HepG2 (cell line): ENCODE measurements around the gene ZBTB45. TPM values are rescaled to one million over a fixed set of nuclear protein-coding genes. Genes with fewer than 3 reads are reported as not detected.
A peak's percentile ranks its signal among the peaks of the same experiment; 100 is the strongest.

Experiments
- ATAC-seq: fragments of 200-7000 bp; cut with Tn5 transposase; 3 replicates; pipeline ENCODE4 v1.9.1; 2020; ENCODE audit warnings: mild to moderate bottlenecking, moderate library complexity
- BruUV-seq: library from RNA; stranded (reverse); fragments of 400-500 nt; replicated peaks from 2 replicates; lab custom pipeline; 2021; lab: Mats Ljungman, UMichigan
- CTCF ChIA-PET: fragments of 300-600 bp; formaldehyde crosslinking; extraction: SDS; loops from one replicate; lab custom pipeline; 2021; ENCODE audit warnings: low total read pairs, inconsistent platforms, low intra/inter-chr PET ratio; lab: Yijun Ruan, JAX
- POLR2A ChIA-PET: fragments of 350-600 bp; sonication (Branson Sonifier 250); formaldehyde crosslinking; loops from one replicate; lab custom pipeline; 2020; ENCODE audit warnings: antibody characterized with exemption, inconsistent platforms; lab: Yijun Ruan, JAX
- DNase-seq: peaks from one replicate; pipeline ENCODE4 v3.0.0-alpha.2; 2015; ENCODE audit warnings: low spot score
- FAIRE-seq: peaks from 3 replicates; lab custom pipeline; 2011; peaks lifted over from hg19 to GRCh38; lab: Jason Lieb, UNC
- H2AFZ ChIP-seq: one replicate; pipeline ENCODE4 v1.6.1; 2011; ENCODE audit warnings: low read length, inconsistent platforms
- H3K27ac ChIP-seq: fragments of 300-600 bp; 3 replicates; pipeline ENCODE4 v1.8.0; 2011; ENCODE audit warnings: mixed run types, mild to moderate bottlenecking, mixed read lengths, low read length, inconsistent platforms; ENCODE audit not compliant: insufficient read depth; ENCODE audit errors: extremely low read length
- H3K27me3 ChIP-seq, 2 experiments: fragments of 200-600 bp in 1 of 2; 2 replicates in 1 of 2; 3 replicates in 1 of 2; pipeline versions ENCODE4 v1.6.0 to v1.8.0; 2011; ENCODE audit warnings: low read length in 2 of 2, mild to moderate bottlenecking in 2 of 2, moderate library complexity in 2 of 2, inconsistent platforms in 1 of 2; ENCODE audit not compliant: insufficient read depth in 2 of 2, control insufficient read depth in 1 of 2
- H3K36me3 ChIP-seq, 2 experiments: fragments of 200-600 bp in 1 of 2; replicated peaks in 1 of 2; 2 replicates in 1 of 2; 3 replicates in 1 of 2; pipeline versions ENCODE4 v1.5.1 to v1.8.0; 2011; ENCODE audit warnings: low read length in 2 of 2, inconsistent platforms in 1 of 2; ENCODE audit not compliant: insufficient read depth in 2 of 2, control insufficient read depth in 1 of 2
- H3K4me1 ChIP-seq: 2 replicates; pipeline ENCODE4 v1.5.1; 2012; ENCODE audit warnings: low read length, inconsistent platforms; ENCODE audit not compliant: insufficient read depth
- H3K4me2 ChIP-seq: 2 replicates; pipeline ENCODE4 v1.6.0; 2011; ENCODE audit warnings: low read depth, low read length, inconsistent platforms
- H3K4me3 ChIP-seq, 3 experiments: fragments of 200-600 bp in 1 of 3; sonication (generic), shearing (Covaris generic) in 1 of 3; replicated peaks in 1 of 3; 2 replicates each; pipeline ENCODE4 v1.5.1; 2011 to 2016; ENCODE audit warnings: low read length in 3 of 3, inconsistent platforms in 2 of 3, low read depth in 2 of 3, mild to moderate bottlenecking in 2 of 3, control low read depth in 1 of 3, mixed read lengths in 1 of 3; ENCODE audit not compliant: insufficient read depth in 1 of 3
- H3K79me2 ChIP-seq: one replicate; pipeline ENCODE4 v1.6.1; 2011; ENCODE audit warnings: low read length, inconsistent platforms; ENCODE audit not compliant: insufficient read depth
- H3K9ac ChIP-seq: 2 replicates; pipeline ENCODE4 v1.6.0; 2011; ENCODE audit warnings: mild to moderate bottlenecking, low read depth, low read length, inconsistent platforms; ENCODE audit not compliant: insufficient read depth
- H3K9me3 ChIP-seq: 2 replicates; pipeline ENCODE4 v1.5.1; 2012; ENCODE audit warnings: mild to moderate bottlenecking, low read length
- H4K20me1 ChIP-seq: 2 replicates; pipeline ENCODE4 v1.6.0; 2011; ENCODE audit warnings: inconsistent platforms, mild to moderate bottlenecking, low read length, moderate library complexity; ENCODE audit not compliant: insufficient read depth
- CENPT ChIP-seq: sonication (generic); formaldehyde crosslinking; IDR thresholded peaks from 2 replicates; pipeline ENCODE4 v1.8.0; 2022; ENCODE audit warnings: low read depth, mild to moderate bottlenecking, moderate library complexity, missing genetic modification reagents
- KDM1A ChIP-seq: IDR thresholded peaks from 2 replicates; pipeline ENCODE4 v1.6.1; 2016; ENCODE audit warnings: missing compliant biosample characterization
- MEF2D ChIP-seq: sonication (generic); formaldehyde crosslinking; IDR thresholded peaks from 2 replicates; pipeline ENCODE4 v1.5.1; 2020; ENCODE audit warnings: mild to moderate bottlenecking, missing genetic modification reagents
- MYNN ChIP-seq: sonication (generic); formaldehyde crosslinking; IDR thresholded peaks from 2 replicates; pipeline ENCODE4 v1.4.0; 2020; ENCODE audit warnings: mild to moderate bottlenecking, low read depth, missing genetic modification reagents
- RARG ChIP-seq: sonication (generic); formaldehyde crosslinking; IDR thresholded peaks from 2 replicates; pipeline ENCODE4 v1.4.0; 2020; ENCODE audit warnings: low read depth, mild to moderate bottlenecking, missing genetic modification reagents
- RFXANK ChIP-seq: IDR thresholded peaks from 2 replicates; pipeline ENCODE4 v1.6.1; 2016
- ZEB1 ChIP-seq: IDR thresholded peaks from 2 replicates; pipeline ENCODE4 v1.6.1; 2012; ENCODE audit warnings: mild to moderate bottlenecking, low read depth, inconsistent platforms; ENCODE audit not compliant: insufficient replicate concordance
- ZNF124 ChIP-seq: sonication (generic); formaldehyde crosslinking; IDR thresholded peaks from 2 replicates; pipeline ENCODE4 v1.4.0; 2020; ENCODE audit warnings: missing genetic modification reagents
- ZNF460 ChIP-seq: sonication (generic); formaldehyde crosslinking; IDR thresholded peaks from 2 replicates; pipeline ENCODE4 v1.5.1; 2020; ENCODE audit warnings: missing genetic modification reagents, mild to moderate bottlenecking, borderline replicate concordance
- ZSCAN9 ChIP-seq: IDR thresholded peaks from 2 replicates; pipeline ENCODE4 v1.6.1; 2016; ENCODE audit warnings: borderline replicate concordance
- WGBS: methylation state at CpG from one replicate; pipeline ENCODE4 v1.1.6; 2017; ENCODE audit warnings: low lambda C conversion rate; 5-methylcytosine and 5-hydroxymethylcytosine counted together
- in situ Hi-C: cut with HindIII; loops from 2 replicates; pipeline ENCODE4 v1.10.0; 2017; ENCODE audit warnings: low pct_unique_long_range_greater_than_20kb; ENCODE audit not compliant: extremely low pct_ligation_motif_present
- intact Hi-C: fragments of 100-400 bp; cut with micrococcal nuclease; formaldehyde crosslinking; loops from one replicate; pipeline ENCODE4 v1.10.0; 2022; ENCODE audit not compliant: unreplicated experiment
- polyA plus RNA-seq, 8 experiments: library from polyadenylated mRNA; depleted of rRNA in 3 of 8; stranded (reverse) in 7 of 8; unstranded in 1 of 8; fragments of >200 nt; fragmentation: Illumina TruSeq in 4 of 8; extraction: Trizol in 4 of 8; gene quantifications; 2 replicates each; pipeline versions ENCODE4 v1.2.1 to v1.2.3, GENCODE V29; 2011 to 2016; ENCODE audit warnings: low read depth in 4 of 8, missing spikeins in 1 of 8, mixed read lengths in 1 of 8; ENCODE audit not compliant: insufficient read depth in 1 of 8
- total RNA-seq, 5 experiments: library from RNA; depleted of rRNA; stranded (reverse); fragments of >200 nt; fragmentation: Illumina TruSeq; extraction: Trizol; gene quantifications; 2 replicates each; pipeline ENCODE4 v1.2.3, GENCODE V29; 2016; ENCODE audit warnings: low read depth in 1 of 5
- TF ChIP-seq, protein P1 (sequence below): sonication (generic); formaldehyde crosslinking; IDR thresholded peaks from 2 replicates; pipeline ENCODE4 v1.4.0; 2020; ENCODE audit warnings: missing genetic modification reagents
- TF ChIP-seq, protein P2 (sequence below): sonication (generic); formaldehyde crosslinking; IDR thresholded peaks from 2 replicates; pipeline ENCODE4 v1.5.0; 2020; ENCODE audit warnings: mild to moderate bottlenecking, missing genetic modification reagents, moderate library complexity
- TF ChIP-seq, protein P3 (sequence below): sonication (generic); formaldehyde crosslinking; conservative IDR thresholded peaks from 2 replicates; pipeline ENCODE4 v1.4.0; 2020; ENCODE audit warnings: missing genetic modification reagents

The ZBTB45 gene
- total and polyA plus RNA-seq, 2 of the 13 experiments (the other 11 are each of a cell fraction or from before 2014, with no cell fraction given) = 3.0 to 3.7 TPM

DNA sequence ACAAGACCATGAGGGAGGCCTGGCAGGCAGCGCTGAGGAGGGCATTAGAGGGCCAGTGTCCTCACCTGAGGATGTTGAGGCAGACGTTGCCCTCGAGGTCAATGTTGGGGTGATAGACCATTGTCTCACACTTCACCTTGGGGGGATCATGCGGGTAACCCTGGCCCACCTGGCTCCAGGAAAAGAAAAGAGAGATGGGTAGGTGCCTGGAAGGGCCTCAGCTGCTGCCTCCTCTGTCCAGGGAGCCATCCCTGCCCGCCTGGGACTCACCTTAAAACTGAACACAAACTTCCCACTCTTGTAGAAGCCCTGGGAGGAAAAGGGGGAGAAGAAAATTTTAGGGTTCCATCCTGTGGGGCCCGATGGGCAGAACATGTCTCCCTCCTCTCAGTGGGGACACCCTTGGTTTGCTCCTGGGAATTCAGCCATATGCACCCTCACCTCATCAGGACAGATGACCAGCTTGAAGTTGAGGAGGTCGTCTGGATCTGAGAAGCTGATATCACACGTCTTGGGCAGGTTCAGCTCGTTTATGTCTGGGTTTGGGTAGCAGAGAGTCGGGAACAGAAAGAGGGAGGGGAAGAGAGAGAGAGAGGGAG lies 37.1 kb upstream of the ZBTB45 start:
- Histone ChIP-seq H3K79me2 (peaks cover 34% of the 10 kb centered on the region), H4K20me1 (no peaks in the 10 kb centered on the region), H3K4me3 (peak overlapping the region; percentile 81 to 84 (median 84); a peak in 5 of 6 replicates), H3K9ac (peak overlapping the region; percentile 98), H3K4me1 (peaks cover 43% of the 10 kb centered on the region), H3K27ac (no peak overlapping the region), H3K9me3 (no peaks in the 10 kb centered on the region), H2AFZ (no peak overlapping the region), H3K36me3 (peaks cover 9 to 18% of the 10 kb centered on the region in 2 experiments), H3K27me3 (no peaks in the 10 kb centered on the region), H3K4me2 (peak overlapping the region; percentile 92)
- in situ Hi-C loops = no loop called here
- CTCF ChIA-PET = no interaction called here
- intact Hi-C loops = no loop called here
- TF ChIP-seq MYNN (CRISPR knock-in tag) = no peak
- no peak for TF ChIP-seq RARG
- no peak for TF ChIP-seq CENPT (CRISPR knock-in tag)
- TF ChIP-seq, protein P1, sequence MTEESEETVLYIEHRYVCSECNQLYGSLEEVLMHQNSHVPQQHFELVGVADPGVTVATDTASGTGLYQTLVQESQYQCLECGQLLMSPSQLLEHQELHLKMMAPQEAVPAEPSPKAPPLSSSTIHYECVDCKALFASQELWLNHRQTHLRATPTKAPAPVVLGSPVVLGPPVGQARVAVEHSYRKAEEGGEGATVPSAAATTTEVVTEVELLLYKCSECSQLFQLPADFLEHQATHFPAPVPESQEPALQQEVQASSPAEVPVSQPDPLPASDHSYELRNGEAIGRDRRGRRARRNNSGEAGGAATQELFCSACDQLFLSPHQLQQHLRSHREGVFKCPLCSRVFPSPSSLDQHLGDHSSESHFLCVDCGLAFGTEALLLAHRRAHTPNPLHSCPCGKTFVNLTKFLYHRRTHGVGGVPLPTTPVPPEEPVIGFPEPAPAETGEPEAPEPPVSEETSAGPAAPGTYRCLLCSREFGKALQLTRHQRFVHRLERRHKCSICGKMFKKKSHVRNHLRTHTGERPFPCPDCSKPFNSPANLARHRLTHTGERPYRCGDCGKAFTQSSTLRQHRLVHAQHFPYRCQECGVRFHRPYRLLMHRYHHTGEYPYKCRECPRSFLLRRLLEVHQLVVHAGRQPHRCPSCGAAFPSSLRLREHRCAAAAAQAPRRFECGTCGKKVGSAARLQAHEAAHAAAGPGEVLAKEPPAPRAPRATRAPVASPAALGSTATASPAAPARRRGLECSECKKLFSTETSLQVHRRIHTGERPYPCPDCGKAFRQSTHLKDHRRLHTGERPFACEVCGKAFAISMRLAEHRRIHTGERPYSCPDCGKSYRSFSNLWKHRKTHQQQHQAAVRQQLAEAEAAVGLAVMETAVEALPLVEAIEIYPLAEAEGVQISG (CRISPR knock-in tag) = no peak
- no peak for TF ChIP-seq MEF2D
- TF ChIP-seq ZNF460 (CRISPR knock-in tag) = no peak
- TF ChIP-seq, protein P2, sequence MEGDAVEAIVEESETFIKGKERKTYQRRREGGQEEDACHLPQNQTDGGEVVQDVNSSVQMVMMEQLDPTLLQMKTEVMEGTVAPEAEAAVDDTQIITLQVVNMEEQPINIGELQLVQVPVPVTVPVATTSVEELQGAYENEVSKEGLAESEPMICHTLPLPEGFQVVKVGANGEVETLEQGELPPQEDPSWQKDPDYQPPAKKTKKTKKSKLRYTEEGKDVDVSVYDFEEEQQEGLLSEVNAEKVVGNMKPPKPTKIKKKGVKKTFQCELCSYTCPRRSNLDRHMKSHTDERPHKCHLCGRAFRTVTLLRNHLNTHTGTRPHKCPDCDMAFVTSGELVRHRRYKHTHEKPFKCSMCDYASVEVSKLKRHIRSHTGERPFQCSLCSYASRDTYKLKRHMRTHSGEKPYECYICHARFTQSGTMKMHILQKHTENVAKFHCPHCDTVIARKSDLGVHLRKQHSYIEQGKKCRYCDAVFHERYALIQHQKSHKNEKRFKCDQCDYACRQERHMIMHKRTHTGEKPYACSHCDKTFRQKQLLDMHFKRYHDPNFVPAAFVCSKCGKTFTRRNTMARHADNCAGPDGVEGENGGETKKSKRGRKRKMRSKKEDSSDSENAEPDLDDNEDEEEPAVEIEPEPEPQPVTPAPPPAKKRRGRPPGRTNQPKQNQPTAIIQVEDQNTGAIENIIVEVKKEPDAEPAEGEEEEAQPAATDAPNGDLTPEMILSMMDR (CRISPR knock-in tag) = no peak
- TF ChIP-seq ZEB1 = no peak
- no peak for TF ChIP-seq RFXANK (CRISPR knock-in tag)
- TF ChIP-seq, protein P3, sequence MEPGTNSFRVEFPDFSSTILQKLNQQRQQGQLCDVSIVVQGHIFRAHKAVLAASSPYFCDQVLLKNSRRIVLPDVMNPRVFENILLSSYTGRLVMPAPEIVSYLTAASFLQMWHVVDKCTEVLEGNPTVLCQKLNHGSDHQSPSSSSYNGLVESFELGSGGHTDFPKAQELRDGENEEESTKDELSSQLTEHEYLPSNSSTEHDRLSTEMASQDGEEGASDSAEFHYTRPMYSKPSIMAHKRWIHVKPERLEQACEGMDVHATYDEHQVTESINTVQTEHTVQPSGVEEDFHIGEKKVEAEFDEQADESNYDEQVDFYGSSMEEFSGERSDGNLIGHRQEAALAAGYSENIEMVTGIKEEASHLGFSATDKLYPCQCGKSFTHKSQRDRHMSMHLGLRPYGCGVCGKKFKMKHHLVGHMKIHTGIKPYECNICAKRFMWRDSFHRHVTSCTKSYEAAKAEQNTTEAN (CRISPR knock-in tag) = no peak
- no peak for TF ChIP-seq KDM1A (CRISPR knock-in tag)
- no peak for TF ChIP-seq ZNF124 (CRISPR knock-in tag)
- no peak for TF ChIP-seq ZSCAN9 (CRISPR knock-in tag)
- DNase-seq = no peak
- no peak for FAIRE-seq
- POLR2A ChIA-PET = interaction anchor here (0.7 kb wide), 1 partner anchor 13 kb away, joined by 4 read pairs; the partner anchor contains the start of gene TRIM28
- no peak for ATAC-seq
- 63% methylated on average over 7 of the region's 10 CpGs for WGBS
- no TSS peak for BruUV-seq
